HUDEP-2 (cell line): ENCODE data around the gene BICC1.

ENCODE experiments used
- DNase-seq, 76 experiments: peaks; one replicate each; lab custom pipeline; 2025; ENCODE audit not compliant: unreplicated experiment in 76 of 76; lab: John Stamatoyannopoulos, UW

BICC1 gene

DNA sequence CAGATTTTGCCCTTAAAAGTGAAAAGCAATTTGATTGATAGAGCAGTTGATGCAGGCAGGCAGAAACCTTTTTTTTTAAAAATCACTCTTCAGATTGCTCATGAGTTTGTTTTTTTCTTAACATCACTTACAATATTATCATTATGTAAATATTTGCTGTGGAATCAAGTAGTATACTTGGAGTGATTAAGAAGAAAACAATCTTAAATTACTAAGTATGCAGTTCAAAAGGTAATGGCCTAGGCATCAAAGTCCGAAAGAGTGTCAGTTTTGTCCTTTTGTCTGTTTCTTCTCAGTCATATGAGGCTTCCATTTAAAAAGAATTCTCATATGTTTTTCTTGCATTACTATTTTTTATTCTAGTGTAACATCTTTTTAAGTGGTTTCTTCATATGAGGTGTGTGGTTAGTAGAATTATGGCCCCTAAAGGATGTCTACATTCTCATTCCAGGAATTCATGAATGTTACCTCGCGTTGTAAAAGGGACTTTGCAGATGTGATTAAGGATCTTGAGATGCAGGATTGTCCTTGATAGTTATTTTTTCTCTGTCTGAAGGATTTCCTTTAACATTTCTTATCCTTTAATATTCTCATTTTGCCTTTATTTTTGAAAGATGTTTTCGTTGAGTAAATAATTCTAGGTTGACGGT is 44.0 kb downstream of the BICC1 start:
- DNase-seq, result no peak

DNA sequence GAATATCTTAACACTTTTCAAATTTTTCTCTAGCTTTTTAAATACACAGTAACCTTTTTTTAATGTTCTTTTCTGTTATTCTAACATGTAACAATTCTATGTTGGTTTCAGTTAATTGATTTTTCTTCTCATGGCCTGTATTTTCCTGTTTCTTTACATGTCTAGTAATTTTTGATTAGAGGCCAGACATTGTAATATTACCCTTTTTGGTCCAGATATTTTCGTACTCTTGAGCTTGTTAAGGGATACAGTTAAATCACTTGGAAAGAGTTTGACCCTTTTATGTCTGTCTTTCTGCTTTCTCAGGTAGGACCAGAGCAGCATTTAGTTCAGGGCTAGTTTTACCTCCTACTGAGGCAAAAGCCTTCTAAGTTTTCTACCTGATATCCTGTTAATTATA is 45.0 kb downstream of the BICC1 start:
- DNase-seq, result no peak

DNA sequence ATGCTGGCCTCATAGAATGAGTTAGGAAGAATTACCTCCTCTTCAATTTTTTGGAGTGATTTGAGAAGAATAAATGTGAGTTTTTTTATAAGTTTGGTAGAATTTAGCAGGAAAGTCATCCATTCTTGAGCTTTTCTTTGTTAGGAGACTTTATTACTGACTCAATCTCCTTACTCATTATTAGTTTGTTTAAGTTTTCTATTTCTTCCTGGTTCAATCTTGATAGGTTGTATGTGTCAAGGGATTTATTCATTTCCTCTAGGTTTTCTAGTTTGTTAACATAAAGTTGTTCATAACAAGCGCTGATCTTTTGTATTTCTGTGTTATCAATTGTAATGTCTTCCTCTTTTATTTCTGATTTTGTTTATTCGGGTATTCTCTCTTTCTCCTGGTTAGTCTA is 47.4 kb downstream of the BICC1 start:
- no peak for DNase-seq

- no peak for DNase-seq
Measured at GRCh38 chr10:58565271-58565670, 52.6 kb downstream of the BICC1 start.

GRCh38 chr10:58567652-58568051 is 55.0 kb downstream of the BICC1 start:
- no peak for DNase-seq

GRCh38 chr10:58568428-58568935 is 55.8 kb downstream of the BICC1 start:
- DNase-seq, result no peak

GRCh38 chr10:58570307-58570723 is 57.6 kb downstream of the BICC1 start:
- DNase-seq, result no peak

DNA sequence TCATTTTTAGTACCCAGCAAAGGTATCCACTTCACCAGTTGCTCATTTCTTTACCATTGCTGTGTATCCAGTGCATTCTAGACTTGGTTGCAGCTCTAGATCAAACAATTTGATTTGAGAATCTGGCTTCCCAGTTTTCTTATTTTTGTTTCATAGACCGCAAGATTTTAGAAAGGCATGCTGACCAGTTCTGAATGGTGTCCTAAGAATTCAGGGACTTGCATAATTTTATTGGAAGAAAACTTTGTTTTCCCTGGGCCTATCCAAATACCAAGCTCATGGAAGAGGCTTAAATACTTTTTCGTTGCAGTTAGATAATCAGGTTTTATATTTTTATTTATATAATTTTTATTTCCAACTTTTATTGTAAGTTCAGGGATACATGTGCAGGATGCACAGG is 58.3 kb downstream of the BICC1 start:
- DNase-seq, result no peak

GRCh38 chr10:58573144-58573543 is 60.5 kb downstream of the BICC1 start:
- DNase-seq, result no peak

- DNase-seq, result no peak
Measured at GRCh38 chr10:58574058-58574457, 61.4 kb downstream of the BICC1 start.

GRCh38 chr10:58575491-58575890 is 62.8 kb downstream of the BICC1 start:
- no peak for DNase-seq

GRCh38 chr10:58576751-58577436 is 64.2 kb downstream of the BICC1 start:
- DNase-seq, result no peak

GRCh38 chr10:58577437-58577777 is 64.7 kb downstream of the BICC1 start:
- DNase-seq, result no peak

GRCh38 chr10:58578366-58578765 is 65.7 kb downstream of the BICC1 start:
- DNase-seq, result no peak

DNA sequence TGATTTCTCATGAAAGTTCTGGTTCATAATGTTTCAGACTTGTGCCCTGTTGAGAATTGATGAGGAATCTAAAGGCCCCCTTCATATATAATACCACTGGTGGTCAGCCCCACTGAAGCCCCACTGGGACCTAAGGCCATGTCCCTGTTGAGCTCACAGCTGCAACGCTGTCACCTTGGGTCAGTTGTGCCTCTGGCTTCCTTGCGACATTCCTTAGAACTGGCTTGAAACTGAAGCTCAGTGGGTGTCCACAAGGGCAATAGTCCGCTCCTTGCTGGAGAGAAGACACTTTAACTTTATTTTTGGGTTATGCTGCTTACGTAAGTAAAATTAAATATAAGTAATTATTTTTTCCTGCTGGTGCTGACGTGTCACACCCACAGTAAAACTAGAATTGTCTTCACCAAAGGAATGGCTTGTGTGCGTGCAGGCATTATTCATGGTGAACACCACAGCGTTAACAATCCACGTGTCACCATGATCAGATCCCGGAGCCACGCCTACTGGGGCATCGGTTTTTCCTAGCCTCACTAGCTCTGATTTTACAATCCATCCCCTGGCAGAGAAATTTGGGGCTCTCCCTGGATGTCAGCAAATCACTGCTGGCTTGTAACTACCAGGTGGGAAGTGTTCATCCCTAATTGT is 66.5 kb downstream of the BICC1 start:
- no peak for DNase-seq

- DNase-seq, result no peak
Measured at GRCh38 chr10:58582045-58582444, 69.4 kb downstream of the BICC1 start.

DNA sequence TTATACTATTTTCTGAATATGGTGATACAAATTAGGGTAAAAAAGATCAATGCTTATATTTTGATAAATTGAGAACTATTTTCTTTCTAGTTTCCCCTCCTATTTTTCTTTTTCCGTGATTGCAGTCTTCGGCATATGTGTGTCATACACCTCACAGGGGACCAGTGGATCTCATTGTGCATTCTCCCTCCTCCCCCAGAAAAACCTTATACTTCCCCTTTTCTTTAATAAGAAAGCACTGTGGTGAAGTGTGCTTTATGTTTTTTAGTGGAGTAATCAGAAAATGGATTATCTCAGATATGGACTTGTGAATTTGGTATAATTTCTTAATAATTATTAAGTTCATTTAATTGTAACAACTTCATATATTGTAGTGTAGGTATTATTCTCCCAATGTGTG is 72.8 kb downstream of the BICC1 start:
- DNase-seq, result no peak

DNA sequence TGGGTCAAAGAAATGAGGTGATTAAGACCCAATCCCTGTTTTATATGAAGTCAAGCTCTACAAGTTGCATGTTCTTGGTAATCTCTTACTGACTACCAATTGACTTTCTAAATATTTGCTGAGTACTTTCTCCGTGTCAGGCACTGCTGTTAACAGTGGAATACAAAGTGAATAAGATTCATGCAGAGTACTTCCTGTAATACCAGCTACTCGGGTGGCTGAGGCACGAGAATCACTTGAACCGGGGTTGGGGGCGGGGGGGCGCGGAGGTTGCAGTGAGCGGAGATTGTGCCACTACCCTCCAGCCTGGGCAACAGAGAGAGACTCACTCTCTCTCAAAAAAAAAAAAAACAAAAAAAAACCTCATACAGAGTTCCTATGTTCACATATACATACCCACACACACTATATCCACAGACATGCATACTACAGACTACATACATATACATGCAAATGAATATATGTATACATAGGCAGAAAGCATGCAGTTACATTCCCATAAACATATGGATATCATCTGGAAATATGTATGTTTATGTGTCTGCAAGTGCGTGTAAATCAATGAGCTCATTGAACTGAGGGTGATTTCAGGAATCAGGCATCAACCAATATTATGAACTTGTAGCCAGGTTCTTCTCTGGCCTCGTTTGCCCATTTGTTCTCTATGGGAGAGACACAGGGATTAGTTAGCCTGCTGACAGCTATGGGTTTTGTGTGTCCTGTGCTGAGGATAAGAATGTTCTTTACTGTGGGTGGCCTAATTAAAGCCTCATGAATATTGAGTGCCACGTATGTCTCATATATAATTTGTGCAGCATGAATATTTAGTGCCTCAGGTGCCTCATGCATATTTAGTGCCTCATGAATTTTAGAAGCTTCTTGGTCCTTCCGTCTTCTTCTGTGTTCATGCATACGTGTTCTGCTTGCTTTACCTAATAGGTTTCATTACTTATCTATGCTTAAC is 73.9 kb downstream of the BICC1 start:
- no peak for DNase-seq

- no peak for DNase-seq
Measured at GRCh38 chr10:58587676-58588075, 75.0 kb downstream of the BICC1 start.

- DNase-seq, result no peak
Measured at GRCh38 chr10:58588673-58589265, 76.1 kb downstream of the BICC1 start.
